ENCODE results near the gene MEIG1.
"Not testable (repeated sequence)": the region's sequence is repeated elsewhere in the genome, so short reads cannot be mapped to it uniquely, and the experiment has no call there.

Gene MEIG1

GRCh38 chr10:14959221-14960057 is at the start of gene MEIG1:
Gene MEIG1 (plus strand): TSS chr10:14959388. CDS start chr10:14966469, 7,081 bp downstream.
- peak; percentile 81 to 100 (median 95) for DNase-seq

- no peak for DNase-seq
Measured at GRCh38 chr10:14910953-14911352, 48.2 kb upstream of the MEIG1 start.

GRCh38 chr10:14911801-14912200 is 47.4 kb upstream of the MEIG1 start:
- no peak for DNase-seq

- no peak for DNase-seq
Measured at GRCh38 chr10:14916600-14916999, 42.6 kb upstream of the MEIG1 start.

- no peak for DNase-seq
Measured at GRCh38 chr10:14917827-14918226, 41.4 kb upstream of the MEIG1 start.

- no peak for DNase-seq
Measured at GRCh38 chr10:14918964-14919363, 40.2 kb upstream of the MEIG1 start.

- no peak for DNase-seq
Measured at GRCh38 chr10:14924013-14924412, 35.2 kb upstream of the MEIG1 start.

- DNase-seq = no peak
Measured at GRCh38 chr10:14925268-14925667, 33.9 kb upstream of the MEIG1 start.

- no peak for DNase-seq
Measured at GRCh38 chr10:14926061-14926470, 33.1 kb upstream of the MEIG1 start.

- no peak for DNase-seq
Measured at GRCh38 chr10:14926722-14927416, 32.3 kb upstream of the MEIG1 start.

- no peak for DNase-seq
Measured at GRCh38 chr10:14930610-14931009, 28.6 kb upstream of the MEIG1 start.

GRCh38 chr10:14936584-14936983 is 22.6 kb upstream of the MEIG1 start:
- DNase-seq = no peak

- not testable (repeated sequence) for DNase-seq
Measured at GRCh38 chr10:14938971-14939370, 20.2 kb upstream of the MEIG1 start.

GRCh38 chr10:14942147-14942949 is 16.8 kb upstream of the MEIG1 start:
- peak in 1 of 56 donors; percentile 18 for DNase-seq

GRCh38 chr10:14942950-14943338 is 16.2 kb upstream of the MEIG1 start:
- not testable (repeated sequence) for DNase-seq

- no peak for DNase-seq
Measured at GRCh38 chr10:14945108-14945507, 14.1 kb upstream of the MEIG1 start.

- DNase-seq = no peak
Measured at GRCh38 chr10:14947268-14947667, 11.9 kb upstream of the MEIG1 start.

- DNase-seq = no peak
Measured at GRCh38 chr10:14949291-14949690, 9.9 kb upstream of the MEIG1 start.

GRCh38 chr10:14952851-14953423 is 6.3 kb upstream of the MEIG1 start:
- no peak for DNase-seq

GRCh38 chr10:14953424-14954000 is 5.7 kb upstream of the MEIG1 start:
- DNase-seq = peak in 13 of 56 donors; percentile 32 to 68 (median 43)

Measured in amygdala (tissue), 56 donors.